ENCODE results near the gene SPIC.

DNA sequence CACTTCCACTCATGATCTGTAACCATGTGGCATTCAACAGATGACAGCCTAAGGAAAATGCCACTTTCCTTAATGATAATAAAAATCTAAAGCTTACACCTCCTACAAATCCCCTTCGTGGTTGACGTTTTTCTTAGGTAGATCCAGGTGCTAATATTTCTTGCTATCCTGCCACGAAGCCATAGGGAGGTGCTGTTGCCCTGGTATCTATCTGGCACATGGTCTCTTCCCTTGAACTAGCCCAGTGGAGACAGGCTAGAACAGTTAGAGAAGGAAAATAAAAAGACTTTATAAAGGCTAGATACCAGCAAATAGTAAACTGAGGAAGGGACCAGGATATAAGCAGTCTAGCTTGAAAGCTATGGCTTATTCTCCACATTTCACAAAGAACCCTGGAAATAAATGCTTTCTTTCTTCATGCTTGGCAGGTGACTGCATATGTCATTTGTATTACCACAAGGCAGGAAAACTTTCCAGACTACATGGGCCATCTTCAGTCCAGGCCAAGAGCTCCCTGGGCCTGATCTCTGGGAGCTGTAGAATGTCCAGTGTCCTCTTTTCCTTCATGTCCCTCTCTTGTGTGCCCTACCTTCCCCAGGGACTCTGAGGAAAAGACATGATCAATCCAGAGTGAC lies 15.3 kb downstream of the SPIC start:
- TF ChIP-seq, protein P1, sequence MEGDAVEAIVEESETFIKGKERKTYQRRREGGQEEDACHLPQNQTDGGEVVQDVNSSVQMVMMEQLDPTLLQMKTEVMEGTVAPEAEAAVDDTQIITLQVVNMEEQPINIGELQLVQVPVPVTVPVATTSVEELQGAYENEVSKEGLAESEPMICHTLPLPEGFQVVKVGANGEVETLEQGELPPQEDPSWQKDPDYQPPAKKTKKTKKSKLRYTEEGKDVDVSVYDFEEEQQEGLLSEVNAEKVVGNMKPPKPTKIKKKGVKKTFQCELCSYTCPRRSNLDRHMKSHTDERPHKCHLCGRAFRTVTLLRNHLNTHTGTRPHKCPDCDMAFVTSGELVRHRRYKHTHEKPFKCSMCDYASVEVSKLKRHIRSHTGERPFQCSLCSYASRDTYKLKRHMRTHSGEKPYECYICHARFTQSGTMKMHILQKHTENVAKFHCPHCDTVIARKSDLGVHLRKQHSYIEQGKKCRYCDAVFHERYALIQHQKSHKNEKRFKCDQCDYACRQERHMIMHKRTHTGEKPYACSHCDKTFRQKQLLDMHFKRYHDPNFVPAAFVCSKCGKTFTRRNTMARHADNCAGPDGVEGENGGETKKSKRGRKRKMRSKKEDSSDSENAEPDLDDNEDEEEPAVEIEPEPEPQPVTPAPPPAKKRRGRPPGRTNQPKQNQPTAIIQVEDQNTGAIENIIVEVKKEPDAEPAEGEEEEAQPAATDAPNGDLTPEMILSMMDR (IDR thresholded peaks at IDR 0.05 in 4 of 5, conservative IDR thresholded peaks at IDR 0.05 in 1 of 5): peak; percentile 53 to 77 (median 66)
- TF ChIP-seq POLR2A (IDR thresholded peaks at IDR 0.05): no peak
